HG03575 (cell line): Measurements from ENCODE around the gene SNRPA.
"Not testable (repeated sequence)": the region's sequence is repeated elsewhere in the genome, so short reads cannot be mapped to it uniquely, and the experiment has no call there.

ENCODE experiments used
- ATAC-seq: cut with Tn5 transposase; IDR thresholded peaks from one replicate; pipeline ENCODE4 v1.9.1; 2021; ENCODE audit not compliant: unreplicated experiment, insufficient number of reproducible peaks, low FRiP score; ENCODE audit errors: extremely low read depth

SNRPA gene

GRCh38 chr19:40807147-40808020 is 56.4 kb downstream of the SNRPA start:
- no peak for ATAC-seq

- ATAC-seq = no peak
Observed at GRCh38 chr19:40808021-40808325, 57.0 kb downstream of the SNRPA start.

GRCh38 chr19:40808497-40808896 is 57.5 kb downstream of the SNRPA start:
- no peak for ATAC-seq

- no peak for ATAC-seq
Observed at GRCh38 chr19:40809358-40810086, 58.5 kb downstream of the SNRPA start.

- ATAC-seq = no peak
Observed at GRCh38 chr19:40810160-40810559, 59.2 kb downstream of the SNRPA start.

- ATAC-seq = not testable (repeated sequence)
Observed at GRCh38 chr19:40810649-40811408, 59.8 kb downstream of the SNRPA start.

- no peak for ATAC-seq
Observed at GRCh38 chr19:40811478-40812341, 60.7 kb downstream of the SNRPA start.

GRCh38 chr19:40812571-40812970 is 61.6 kb downstream of the SNRPA start:
- not testable (repeated sequence) for ATAC-seq

GRCh38 chr19:40813182-40813581 is 62.2 kb downstream of the SNRPA start:
- ATAC-seq = no peak
